ENCODE data around the gene TBC1D24.
"Not testable (repeated sequence)": the region's sequence is repeated elsewhere in the genome, so short reads cannot be mapped to it uniquely, and the experiment has no call there.

TBC1D24 gene

DNA sequence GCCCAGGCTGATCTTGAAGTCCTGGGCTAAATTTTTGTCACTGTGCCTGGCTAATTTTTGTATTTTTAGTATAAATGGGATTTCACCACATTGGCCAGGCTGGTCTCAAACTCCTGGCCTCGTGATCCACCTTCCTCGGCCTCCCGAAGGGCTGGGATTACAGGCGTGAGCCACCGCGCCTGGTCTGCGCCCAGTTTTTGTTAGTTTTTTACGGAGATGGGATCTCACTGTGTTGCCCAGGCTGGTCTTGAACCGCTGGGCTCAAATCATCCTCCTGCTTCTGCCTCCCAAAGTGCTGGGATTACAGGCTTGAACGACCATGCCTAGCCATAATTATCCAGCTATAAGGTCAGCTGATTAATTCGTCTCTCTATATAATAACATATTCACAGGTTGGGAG is 59.0 kb downstream of the TBC1D24 start:
- DNase-seq: no peak

DNA sequence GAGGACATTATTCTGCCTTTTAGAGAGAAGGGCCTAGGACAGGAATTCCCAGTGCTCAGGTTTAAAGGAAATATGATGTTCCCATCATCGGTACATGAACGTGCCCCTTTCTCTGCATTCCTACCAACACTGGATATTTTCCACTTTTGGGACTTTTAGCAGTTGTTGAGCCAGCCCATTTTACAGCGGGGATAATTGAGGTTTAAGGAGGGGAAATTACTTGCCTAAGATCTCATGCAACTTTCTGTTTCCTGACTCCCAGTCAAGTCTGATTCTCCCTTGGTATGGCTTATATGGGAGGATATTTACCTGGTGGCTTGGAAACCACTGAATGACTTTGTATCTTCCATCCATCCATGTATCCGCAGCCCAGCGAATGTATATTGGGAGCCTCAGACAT is 59.4 kb downstream of the TBC1D24 start:
- not testable (repeated sequence) for DNase-seq

DNA sequence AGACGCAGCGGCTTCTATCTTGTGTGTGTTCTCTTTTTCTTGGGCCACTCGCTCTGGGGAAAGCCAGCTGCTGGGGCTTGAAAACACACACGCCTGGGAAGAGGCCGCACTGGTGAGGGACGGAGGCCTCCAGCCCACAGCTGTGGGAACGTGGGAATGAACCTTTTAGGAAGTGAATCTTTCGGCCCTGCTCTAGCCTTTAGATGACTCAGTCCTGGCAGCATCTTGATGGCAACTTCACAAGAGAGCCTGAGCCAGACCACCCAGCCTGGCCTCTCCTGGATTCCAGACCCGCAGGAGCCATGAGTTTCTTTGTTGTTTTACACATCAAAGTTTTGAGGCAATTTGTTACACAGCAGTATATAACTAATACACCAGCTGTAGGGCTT is 60.7 kb downstream of the TBC1D24 start:
- no peak for DNase-seq

DNA sequence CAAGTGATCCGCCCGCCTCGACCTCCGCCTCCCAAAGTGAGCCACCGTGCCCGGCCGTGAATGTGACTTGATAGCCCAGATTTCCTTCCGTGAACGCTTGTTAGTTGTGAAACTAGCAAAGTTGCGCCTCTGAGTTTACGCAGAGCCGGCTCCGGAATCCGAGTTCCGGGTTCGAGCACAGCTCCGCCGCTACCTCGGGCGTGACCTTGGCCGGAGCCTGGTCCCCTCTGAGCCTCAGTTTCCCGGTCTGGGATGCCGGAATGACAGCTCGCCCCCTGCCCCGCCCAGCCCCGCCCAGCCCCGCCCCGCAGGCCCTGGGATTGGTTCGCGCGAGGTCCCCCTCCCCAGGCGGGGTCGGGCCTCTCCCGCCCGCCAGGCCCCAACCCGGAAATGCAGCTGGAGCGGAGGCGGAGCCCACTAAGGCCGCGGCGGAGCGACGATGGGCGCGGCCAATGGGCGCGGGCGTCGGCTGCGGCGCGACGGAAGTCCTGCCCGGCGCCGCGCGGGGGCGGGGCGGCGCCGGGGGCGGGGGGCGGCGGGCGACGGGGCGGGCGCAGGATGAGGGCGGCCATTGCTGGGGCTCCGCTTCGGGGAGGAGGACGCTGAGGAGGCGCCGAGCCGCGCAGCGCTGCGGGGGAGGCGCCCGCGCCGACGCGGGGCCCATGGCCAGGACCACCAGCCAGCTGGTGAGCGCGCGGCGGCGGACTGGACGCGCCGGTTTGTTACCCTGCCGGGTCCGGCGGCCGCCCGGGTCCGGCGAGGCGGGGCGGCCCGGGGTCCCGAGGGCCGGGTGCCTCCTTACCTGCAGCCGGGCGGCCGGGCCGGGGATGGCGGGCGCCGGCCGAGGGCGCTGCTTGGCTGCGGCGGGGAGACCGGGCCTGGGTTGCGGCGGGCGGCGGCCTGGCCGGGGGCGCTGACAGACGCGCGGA is 62.8 kb downstream of the TBC1D24 start, which contains the start of gene PDPK1:
TSS of gene PDPK1 (plus strand) at position 571 of the 929 bp plus-strand sequence. CDS start at position 663, 92 bp downstream.
- peak; percentile 89 for DNase-seq

DNA sequence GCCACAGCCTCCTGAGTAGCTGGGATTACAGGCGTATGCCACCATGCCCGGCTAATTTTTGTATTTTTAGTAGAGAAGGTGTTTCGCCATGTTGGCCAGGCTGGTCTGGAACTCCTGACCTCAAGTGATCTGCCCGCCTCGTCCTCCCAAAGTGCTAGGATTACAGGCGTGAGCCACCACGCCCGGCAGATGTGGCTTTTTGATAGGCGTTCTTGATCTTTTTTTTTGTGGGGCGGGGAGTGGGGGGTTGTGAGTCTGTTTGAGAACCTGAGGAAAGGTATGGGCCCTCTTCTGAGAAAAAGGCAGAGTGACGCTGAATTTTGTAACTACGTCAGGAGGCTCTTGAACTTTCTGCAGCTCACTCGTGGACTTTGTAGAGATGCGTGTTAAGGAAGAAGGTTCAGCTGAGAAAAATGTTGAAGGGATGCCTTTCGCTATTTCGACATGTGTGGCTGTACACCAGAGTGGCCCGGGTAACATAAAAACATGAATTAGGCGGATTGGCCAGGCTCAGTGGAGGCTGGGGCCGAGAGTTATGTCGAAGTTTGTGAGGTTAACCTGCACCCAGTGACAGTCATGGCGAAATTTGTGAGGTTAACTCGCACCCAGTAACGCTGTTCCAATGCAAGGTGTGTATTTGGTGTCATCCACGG is 64.4 kb downstream of the TBC1D24 start:
- not testable (repeated sequence) for DNase-seq

DNA sequence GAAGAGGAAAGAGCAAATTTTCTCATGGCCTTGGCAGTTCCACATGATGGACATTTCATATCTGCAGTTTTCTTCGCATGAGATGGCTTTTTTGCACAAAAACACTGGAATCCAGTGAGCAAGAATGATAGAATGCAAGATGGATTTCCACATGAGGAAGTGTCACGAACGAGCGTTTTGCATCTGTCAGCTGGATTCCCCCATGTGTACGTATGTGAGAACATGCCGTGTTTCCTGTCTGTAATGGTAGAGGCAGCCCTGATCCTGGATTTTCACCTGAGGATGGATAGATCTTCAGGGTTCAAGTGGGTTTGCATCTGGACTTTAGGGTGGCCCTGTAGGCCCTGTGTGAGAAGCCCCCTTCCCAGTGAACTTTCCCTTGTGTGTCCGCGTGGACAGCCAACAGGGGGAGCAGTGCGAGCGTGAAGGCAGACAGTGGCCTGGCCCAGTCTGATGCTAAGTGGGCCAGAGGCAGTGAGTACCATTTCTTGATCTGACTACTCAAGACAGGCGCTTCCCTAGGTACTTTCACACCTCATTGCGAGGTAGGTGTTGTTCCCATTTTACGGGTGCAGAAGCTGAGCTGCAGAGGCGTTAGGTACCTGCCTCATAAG is 65.0 kb downstream of the TBC1D24 start:
- DNase-seq: not testable (repeated sequence)

DNA sequence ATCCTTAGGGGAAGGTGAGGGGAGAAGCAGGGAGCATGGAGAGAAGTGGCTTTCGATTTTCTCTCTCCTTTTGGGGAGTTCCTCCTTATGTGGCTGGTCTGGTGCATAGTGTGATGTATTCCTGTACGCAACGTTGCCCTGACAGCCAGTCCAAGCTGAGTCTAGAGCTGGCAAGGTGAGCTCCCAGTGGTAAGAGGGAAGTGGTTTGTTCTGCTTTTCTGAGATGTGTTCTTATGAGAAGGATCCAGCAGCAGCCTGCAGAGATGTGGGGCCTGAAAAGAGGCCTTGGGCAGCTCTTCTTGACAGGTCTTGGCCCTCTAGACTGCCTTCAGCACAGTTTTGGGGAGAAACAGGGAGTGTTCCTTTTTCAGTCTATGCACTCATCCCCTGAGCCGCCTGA is 66.0 kb downstream of the TBC1D24 start:
- DNase-seq: not testable (repeated sequence)

DNA sequence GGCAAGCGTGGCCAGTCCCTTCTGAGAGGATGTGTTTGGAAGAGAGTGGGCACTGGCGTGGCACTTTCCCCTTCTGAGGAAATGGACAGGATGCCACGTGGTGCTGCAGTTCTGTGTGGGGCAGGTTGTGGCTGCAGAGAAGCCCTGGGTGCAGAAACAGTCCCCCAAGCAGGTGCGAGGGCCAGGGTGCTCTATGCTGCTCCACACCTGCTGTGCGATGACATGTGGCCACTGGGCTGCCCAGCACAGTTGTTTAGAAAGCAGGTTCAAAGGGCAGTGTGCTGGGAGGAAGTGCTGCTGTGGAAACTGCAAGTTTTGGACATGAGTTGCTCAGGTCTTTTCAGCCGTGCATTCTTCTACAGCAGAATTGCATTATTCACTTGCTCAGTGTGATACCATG is 66.5 kb downstream of the TBC1D24 start:
- not testable (repeated sequence) for DNase-seq

DNA sequence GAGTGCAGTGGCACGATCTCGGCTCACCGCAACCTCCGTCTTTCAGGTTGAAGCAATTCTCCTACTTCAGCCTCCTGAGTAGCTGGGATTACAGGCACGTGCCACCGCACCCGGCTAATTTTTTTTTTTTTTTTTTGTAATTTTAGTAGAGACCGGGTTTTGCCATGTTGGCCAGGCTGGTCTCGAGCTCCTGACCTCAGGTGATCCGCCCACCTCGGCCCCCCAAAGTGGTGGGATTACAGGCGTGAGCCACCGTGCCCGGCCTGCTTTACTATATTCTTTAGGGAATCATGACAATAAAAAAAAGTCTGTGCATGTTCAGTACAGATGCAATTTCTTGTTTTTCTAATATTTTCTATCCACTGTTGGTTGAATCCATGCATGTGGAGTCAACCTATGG is 68.8 kb downstream of the TBC1D24 start:
- not testable (repeated sequence) for DNase-seq

DNA sequence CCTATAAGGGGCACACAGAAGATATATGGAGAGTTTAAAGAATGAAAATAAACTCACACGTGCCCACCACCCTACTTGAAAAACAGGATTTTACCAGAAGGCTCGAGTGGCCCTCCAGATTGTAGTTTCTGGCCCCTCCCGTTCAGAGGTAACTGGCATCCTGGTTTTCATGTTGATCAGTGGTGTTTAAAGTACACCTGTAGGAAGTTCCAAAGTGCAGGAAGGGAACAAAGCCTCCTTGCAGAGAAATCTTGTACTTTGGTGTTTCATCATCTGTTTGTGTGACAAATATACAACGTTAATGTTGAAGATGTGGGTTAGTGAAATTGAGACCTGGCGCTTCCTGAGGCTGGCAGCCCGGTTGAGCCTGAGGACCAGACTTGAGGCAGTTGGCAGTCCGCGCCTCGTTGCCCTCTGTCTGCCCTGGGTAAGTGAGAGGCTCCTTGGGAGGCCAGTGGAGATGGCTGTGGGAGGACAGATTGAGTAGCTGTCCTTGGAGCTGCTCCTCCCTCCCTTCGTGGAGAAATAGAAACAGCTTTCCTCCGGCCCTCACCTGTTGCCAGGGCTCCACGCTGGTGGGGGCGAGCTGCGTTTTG is 75.5 kb downstream of the TBC1D24 start:
- DNase-seq: not testable (repeated sequence)

DNA sequence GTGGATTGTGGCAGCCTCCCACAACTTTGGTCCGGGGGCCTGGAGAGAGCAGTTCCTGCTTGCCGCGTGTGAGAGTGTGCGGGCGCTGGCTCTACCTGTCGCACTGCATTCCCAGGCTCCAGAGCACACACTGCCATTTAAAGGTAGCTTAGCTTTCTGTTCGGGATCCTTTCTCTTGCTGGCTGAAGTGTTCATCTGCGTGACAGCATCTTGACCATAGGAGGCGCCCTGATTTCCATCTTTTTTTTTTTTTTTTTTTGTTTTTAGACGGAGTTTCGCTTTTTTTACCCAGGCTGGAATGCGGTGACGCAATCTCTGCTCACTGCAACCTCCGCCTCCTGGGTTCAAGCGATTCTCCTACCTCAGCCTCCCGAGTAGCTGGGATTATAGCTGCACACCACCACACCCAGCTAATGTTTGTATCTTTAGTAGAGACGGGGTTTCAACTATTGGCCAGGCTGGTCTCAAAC is 76.5 kb downstream of the TBC1D24 start:
- DNase-seq: not testable (repeated sequence)

DNA sequence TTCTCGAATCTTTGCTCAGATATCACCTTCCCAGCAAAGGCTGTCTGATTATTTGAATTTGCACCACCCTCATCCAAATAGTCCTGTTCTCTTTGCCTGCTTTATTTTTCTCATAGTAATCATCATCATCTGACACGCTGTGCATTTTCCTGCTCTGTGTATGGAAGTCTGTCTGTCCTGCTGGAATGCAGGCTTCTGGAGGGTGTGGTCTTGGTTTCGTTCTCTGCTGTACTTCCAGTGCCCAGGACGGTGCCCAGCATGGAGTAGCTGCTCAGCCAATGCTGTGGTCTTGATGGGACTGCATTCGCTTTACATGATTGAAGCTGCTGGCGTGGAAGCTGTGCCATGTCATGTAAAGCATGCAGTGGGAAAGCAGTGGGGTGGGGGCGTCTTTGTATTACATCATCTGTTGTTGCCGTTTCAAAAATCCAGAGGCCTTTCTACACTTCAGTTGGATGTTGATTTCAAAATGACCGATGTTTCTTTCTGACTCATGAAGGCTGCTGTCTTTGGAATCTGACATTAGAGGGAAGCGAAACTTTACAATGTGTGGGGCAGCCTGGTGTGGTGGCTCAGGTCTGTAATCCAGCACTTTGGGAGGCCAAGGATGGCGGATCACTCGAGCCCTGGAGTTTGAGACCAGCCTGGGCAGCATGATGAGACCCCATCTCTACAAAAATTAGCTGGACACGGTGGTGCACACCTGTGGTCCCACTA is 79.9 kb downstream of the TBC1D24 start:
- DNase-seq: not testable (repeated sequence)
